ENCODE results near the gene LILRA5. TPM values are rescaled to one million over a fixed set of nuclear protein-coding genes. Genes with fewer than 3 reads are reported as not detected.
"Not testable (repeated sequence)": the region's sequence is repeated elsewhere in the genome, so short reads cannot be mapped to it uniquely, and the experiment has no call there.

LILRA5 gene
- total RNA-seq, 1 donor from 2014 or later: not detected

DNA sequence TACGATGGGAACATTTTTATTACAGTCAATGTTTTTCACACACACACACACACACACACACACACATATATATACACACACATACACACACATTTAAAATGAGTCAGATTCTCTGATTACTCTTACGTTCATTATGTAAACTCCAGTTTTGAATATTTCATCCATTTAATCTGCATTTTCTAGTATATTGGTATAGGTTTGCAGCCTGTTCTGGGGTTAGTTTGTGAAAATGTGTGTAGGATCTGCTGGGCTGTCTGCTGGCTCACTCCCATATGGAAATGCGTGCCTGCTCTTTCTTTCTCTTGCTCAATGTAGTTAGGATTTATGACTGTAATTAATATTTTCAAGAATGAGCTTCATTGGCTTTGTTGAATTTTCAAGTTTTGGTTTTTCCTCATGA lies 39.1 kb downstream of the LILRA5 start:
- H3K4me1 Mint-ChIP-seq (ENCODE audit: low read depth): no peaks in the 10 kb centered on the region
- no peak overlapping the region for H3K4me3 Mint-ChIP-seq
- peaks cover 7% of the 10 kb centered on the region for H3K27me3 Mint-ChIP-seq (ENCODE audit: insufficient read depth)
- no peak overlapping the region for H3K27ac Mint-ChIP-seq
- intact Hi-C loops (cut with micrococcal nuclease): no loop called here
- H3K36me3 Mint-ChIP-seq (ENCODE audit: low read depth): no peaks in the 10 kb centered on the region
- H3K9me3 Mint-ChIP-seq: no peaks in the 10 kb centered on the region
- DNase-seq (ENCODE audit: low spot score): no peak

GRCh38 chr19:54272181-54272580 lies 40.8 kb downstream of the LILRA5 start:
- peaks cover 14% of the 10 kb centered on the region for H3K27me3 Mint-ChIP-seq (ENCODE audit: insufficient read depth)
- not testable (repeated sequence) for H3K36me3 Mint-ChIP-seq (ENCODE audit: low read depth)

GRCh38 chr19:54271587-54271986 lies 41.4 kb downstream of the LILRA5 start:
- H3K9me3 Mint-ChIP-seq; H3K27ac Mint-ChIP-seq; H3K4me1 Mint-ChIP-seq (ENCODE audit: low read depth); H3K4me3 Mint-ChIP-seq; H3K36me3 Mint-ChIP-seq (ENCODE audit: low read depth); intact Hi-C loops (cut with micrococcal nuclease); DNase-seq (ENCODE audit: low spot score): not testable (repeated sequence)
- H3K27me3 Mint-ChIP-seq (ENCODE audit: insufficient read depth): peaks cover 14% of the 10 kb centered on the region

More at GRCh38 chr19:54272181-54272580, 40.8 kb downstream of the LILRA5 start:
- H3K9me3 Mint-ChIP-seq; DNase-seq (ENCODE audit: low spot score); H3K4me1 Mint-ChIP-seq (ENCODE audit: low read depth); intact Hi-C loops (cut with micrococcal nuclease); H3K27ac Mint-ChIP-seq; H3K4me3 Mint-ChIP-seq: not testable (repeated sequence)

DNA sequence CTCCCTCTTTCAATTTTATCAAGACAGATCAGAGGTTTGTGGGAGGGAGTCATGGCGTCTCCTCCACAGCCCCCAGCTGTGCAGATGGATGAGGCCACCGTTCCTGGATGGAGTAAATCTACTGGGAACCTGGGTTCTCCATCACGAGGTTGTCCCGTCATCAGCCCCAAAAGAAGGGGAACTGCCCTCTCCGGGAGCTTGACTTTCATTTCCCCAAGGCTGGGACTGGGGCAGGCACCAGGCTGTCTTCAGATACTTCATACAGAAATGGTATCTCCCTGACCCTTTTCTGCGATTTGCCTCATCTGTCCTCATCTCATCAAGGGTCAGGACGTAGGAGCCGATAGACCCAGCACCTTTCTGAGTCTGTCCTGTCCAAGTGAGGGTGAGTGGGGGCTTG lies 41.9 kb downstream of the LILRA5 start:
- DNase-seq (ENCODE audit: low spot score): no peak
- intact Hi-C loops (cut with micrococcal nuclease): no loop called here
- Mint-ChIP-seq H3K9me3 (no peaks in the 10 kb centered on the region), H3K4me1 (ENCODE audit: low read depth) (no peaks in the 10 kb centered on the region), H3K4me3 (no peak overlapping the region), H3K27me3 (ENCODE audit: insufficient read depth) (peaks cover 14% of the 10 kb centered on the region), H3K27ac (no peak overlapping the region), H3K36me3 (ENCODE audit: low read depth) (no peaks in the 10 kb centered on the region)

GRCh38 chr19:54268936-54269335 lies 44.0 kb downstream of the LILRA5 start:
- intact Hi-C loops (cut with micrococcal nuclease): no loop called here
- no peaks in the 10 kb centered on the region for H3K9me3 Mint-ChIP-seq
- peaks cover 20% of the 10 kb centered on the region for H3K27me3 Mint-ChIP-seq (ENCODE audit: insufficient read depth)
- H3K27ac Mint-ChIP-seq: no peak overlapping the region
- no peak overlapping the region for H3K4me3 Mint-ChIP-seq
- no peaks in the 10 kb centered on the region for H3K36me3 Mint-ChIP-seq (ENCODE audit: low read depth)
- no peaks in the 10 kb centered on the region for H3K4me1 Mint-ChIP-seq (ENCODE audit: low read depth)
- no peak for DNase-seq (ENCODE audit: low spot score)

- no peaks in the 10 kb centered on the region for H3K9me3 Mint-ChIP-seq
- intact Hi-C loops (cut with micrococcal nuclease): loop anchor here (1.0 kb wide), 1 partner anchor 98 kb away; no protein-coding TSS in a partner anchor
- peak; percentile 44 for DNase-seq (ENCODE audit: low spot score)
- no peaks in the 10 kb centered on the region for H3K4me1 Mint-ChIP-seq (ENCODE audit: low read depth)
- H3K27me3 Mint-ChIP-seq (ENCODE audit: insufficient read depth): peaks cover 16% of the 10 kb centered on the region
- no peak overlapping the region for H3K4me3 Mint-ChIP-seq
- no peak overlapping the region for H3K27ac Mint-ChIP-seq
- H3K36me3 Mint-ChIP-seq (ENCODE audit: low read depth): no peaks in the 10 kb centered on the region
Observed at GRCh38 chr19:54266133-54266532, 46.8 kb downstream of the LILRA5 start.

GRCh38 chr19:54262470-54262869 lies 50.5 kb downstream of the LILRA5 start:
- no peak overlapping the region for H3K27ac Mint-ChIP-seq
- intact Hi-C loops (cut with micrococcal nuclease): no loop called here
- H3K4me1 Mint-ChIP-seq (ENCODE audit: low read depth): no peaks in the 10 kb centered on the region
- peaks cover 5% of the 10 kb centered on the region for H3K27me3 Mint-ChIP-seq (ENCODE audit: insufficient read depth)
- no peaks in the 10 kb centered on the region for H3K9me3 Mint-ChIP-seq
- DNase-seq (ENCODE audit: low spot score): no peak
- no peaks in the 10 kb centered on the region for H3K36me3 Mint-ChIP-seq (ENCODE audit: low read depth)
- no peak overlapping the region for H3K4me3 Mint-ChIP-seq

DNA sequence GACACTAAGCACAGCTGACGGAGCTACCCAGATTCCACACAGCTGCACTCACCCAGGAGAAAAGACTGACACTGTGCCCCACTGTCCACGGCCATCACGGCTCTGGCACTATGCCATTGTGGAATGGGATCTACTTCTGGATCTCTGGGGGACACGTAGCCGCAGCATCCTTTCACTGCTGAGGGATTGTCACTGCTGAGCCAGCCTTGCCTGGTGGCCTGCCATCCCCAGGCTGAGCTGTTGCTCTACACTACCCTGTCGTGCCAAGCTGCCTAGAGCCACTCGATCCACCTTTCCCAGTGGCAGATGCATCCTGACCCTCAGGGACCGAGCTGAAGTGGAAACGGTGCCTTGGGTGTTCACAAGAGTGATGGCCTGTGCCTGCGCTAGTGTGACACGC lies 50.9 kb downstream of the LILRA5 start:
- H3K27me3 Mint-ChIP-seq (ENCODE audit: insufficient read depth): peaks cover 5% of the 10 kb centered on the region
- H3K9me3 Mint-ChIP-seq: no peaks in the 10 kb centered on the region
- H3K36me3 Mint-ChIP-seq (ENCODE audit: low read depth): no peaks in the 10 kb centered on the region
- DNase-seq (ENCODE audit: low spot score): no peak
- H3K4me1 Mint-ChIP-seq (ENCODE audit: low read depth): no peaks in the 10 kb centered on the region
- no peak overlapping the region for H3K4me3 Mint-ChIP-seq
- H3K27ac Mint-ChIP-seq: no peak overlapping the region
- intact Hi-C loops (cut with micrococcal nuclease): no loop called here

- H3K9me3 Mint-ChIP-seq: no peaks in the 10 kb centered on the region
- intact Hi-C loops (cut with micrococcal nuclease): no loop called here
- H3K27ac Mint-ChIP-seq: no peak within 1 kb of the TSS
- no peak within 1 kb of the TSS for H3K4me3 Mint-ChIP-seq
- H3K27me3 Mint-ChIP-seq (ENCODE audit: insufficient read depth): no peaks in the 10 kb centered on the region
- DNase-seq (ENCODE audit: low spot score): no peak
- H3K4me1 Mint-ChIP-seq (ENCODE audit: low read depth): no peaks in the 10 kb centered on the region
- H3K36me3 Mint-ChIP-seq (ENCODE audit: low read depth): no peaks in the 10 kb centered on the region
Observed at GRCh38 chr19:54257116-54257480, 55.9 kb downstream of the LILRA5 start, which contains the start of gene LILRB5. LILRB5 (minus strand) TSS chr19:54257273; CDS start chr19:54257193, 80 bp downstream.

Other genes starting within 250 kb of the LILRA5 start
- not detected in 2 replicates for gene VSTM1, start 249.3 kb downstream of the LILRA5 start, total RNA-seq
- not detected in 2 replicates for gene TARM1, start 231.8 kb downstream of the LILRA5 start, total RNA-seq
- 0.27 TPM in 1 of 2 replicates, not detected in the other for gene OSCAR, start 212.4 kb downstream of the LILRA5 start, total RNA-seq
- 110 and 125 TPM in 2 replicates for gene NDUFA3, start 210.3 kb downstream of the LILRA5 start, total RNA-seq
- 31.1 and 33.4 TPM in 2 replicates for gene TFPT, start 197.5 kb downstream of the LILRA5 start, total RNA-seq
- gene PRPF31, start 197.4 kb downstream of the LILRA5 start, total RNA-seq: 110 and 118 TPM in 2 replicates
- 70.0 and 73.2 TPM in 2 replicates for gene CNOT3, start 175.4 kb downstream of the LILRA5 start, total RNA-seq
- 5.8 and 6.6 TPM in 2 replicates for gene LENG1, start 153.4 kb downstream of the LILRA5 start, total RNA-seq
- 0.73 and 0.83 TPM in 2 replicates for gene TMC4, start 140.0 kb downstream of the LILRA5 start, total RNA-seq
- 255 and 263 TPM in 2 replicates for gene MBOAT7, start 123.6 kb downstream of the LILRA5 start, total RNA-seq
- 20.1 and 20.9 TPM in 2 replicates for gene TSEN34, start 121.9 kb downstream of the LILRA5 start, total RNA-seq
- gene RPS9, start 112.3 kb downstream of the LILRA5 start, total RNA-seq: 1,475 and 1,511 TPM in 2 replicates
- 0.67 and 0.78 TPM in 2 replicates for gene LILRB3, start 90.2 kb downstream of the LILRA5 start, total RNA-seq
- gene LILRA6, start 70.4 kb downstream of the LILRA5 start, total RNA-seq: 0.27 and 0.36 TPM in 2 replicates
- not detected in 2 replicates for gene LILRB5, start 55.9 kb downstream of the LILRA5 start, total RNA-seq
- gene LILRB2, start 32.1 kb downstream of the LILRA5 start, total RNA-seq: not detected in 2 replicates
- gene LILRA4, start 26.0 kb upstream of the LILRA5 start, total RNA-seq: not detected in 2 replicates
- 9.2 and 9.4 TPM in 2 replicates for gene LAIR1, start 51.8 kb upstream of the LILRA5 start, total RNA-seq
- 0.49 and 0.59 TPM in 2 replicates for gene TTYH1, start 102.3 kb upstream of the LILRA5 start, total RNA-seq
- 192 and 193 TPM in 2 replicates for gene LENG8, start 136.0 kb upstream of the LILRA5 start, total RNA-seq
- gene LENG9, start 150.6 kb upstream of the LILRA5 start, total RNA-seq: 8.4 and 11.5 TPM in 2 replicates
- gene CDC42EP5, start 160.1 kb upstream of the LILRA5 start, total RNA-seq: not detected in 2 replicates
- gene LAIR2, start 189.7 kb upstream of the LILRA5 start, total RNA-seq: 45.7 and 49.1 TPM in 2 replicates

Measured in activated T-helper 1 cell treated with anti-CD3 and anti-CD28 coated beads, Interleukin-12 subunit alpha, Interleukin-12 subunit beta, Interleukin-2, Interleukin-4 antibody, amounts not matched to agents 30 ng/mL and 10 ng/mL and 1 ng/mL, durations not matched to agents 14 hours and 24 hours and 36 hours (primary cell).